ENCODE measurements around the gene NKX1-1.

DNA sequence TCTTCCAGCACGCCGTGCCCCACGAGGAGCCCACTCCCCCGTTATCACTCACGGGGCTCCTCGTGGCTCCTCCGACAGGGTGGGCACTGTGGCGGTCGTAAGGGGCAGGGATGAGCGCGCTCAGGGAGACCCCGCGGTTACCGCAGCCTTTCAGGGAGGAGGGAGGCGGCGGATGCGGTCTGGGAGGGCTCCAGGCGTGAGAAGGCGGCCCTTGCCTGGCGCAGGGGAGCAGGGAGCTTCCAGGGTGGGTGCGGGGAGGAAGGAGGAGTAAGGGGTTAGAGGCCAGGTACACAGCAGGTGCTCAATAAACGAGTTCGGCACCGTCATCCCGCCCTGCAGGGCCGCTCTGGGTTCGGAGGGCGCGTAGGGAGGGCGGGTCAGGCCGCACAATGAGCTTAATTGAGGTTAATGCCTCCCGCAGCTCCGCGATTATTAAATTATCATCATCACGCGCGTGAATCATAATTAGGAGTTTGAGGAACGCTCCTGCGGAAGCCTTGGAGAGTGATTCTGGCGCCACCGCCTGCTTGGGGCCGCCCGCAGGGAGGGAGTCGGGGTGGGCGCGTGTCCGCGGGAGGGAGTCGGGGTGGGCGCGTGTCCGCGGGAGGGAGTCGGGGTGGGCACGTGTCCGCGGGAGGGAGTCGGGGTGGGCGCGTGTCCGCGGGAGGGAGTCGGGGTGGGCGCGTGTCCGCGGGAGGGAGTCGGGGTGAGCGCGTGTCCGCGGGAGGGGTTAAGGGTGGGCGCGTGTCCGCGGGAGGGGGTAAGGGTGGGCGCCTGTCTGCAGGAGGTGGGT is 7.6 kb upstream of the NKX1-1 start:
- TF ChIP-seq, protein P1, sequence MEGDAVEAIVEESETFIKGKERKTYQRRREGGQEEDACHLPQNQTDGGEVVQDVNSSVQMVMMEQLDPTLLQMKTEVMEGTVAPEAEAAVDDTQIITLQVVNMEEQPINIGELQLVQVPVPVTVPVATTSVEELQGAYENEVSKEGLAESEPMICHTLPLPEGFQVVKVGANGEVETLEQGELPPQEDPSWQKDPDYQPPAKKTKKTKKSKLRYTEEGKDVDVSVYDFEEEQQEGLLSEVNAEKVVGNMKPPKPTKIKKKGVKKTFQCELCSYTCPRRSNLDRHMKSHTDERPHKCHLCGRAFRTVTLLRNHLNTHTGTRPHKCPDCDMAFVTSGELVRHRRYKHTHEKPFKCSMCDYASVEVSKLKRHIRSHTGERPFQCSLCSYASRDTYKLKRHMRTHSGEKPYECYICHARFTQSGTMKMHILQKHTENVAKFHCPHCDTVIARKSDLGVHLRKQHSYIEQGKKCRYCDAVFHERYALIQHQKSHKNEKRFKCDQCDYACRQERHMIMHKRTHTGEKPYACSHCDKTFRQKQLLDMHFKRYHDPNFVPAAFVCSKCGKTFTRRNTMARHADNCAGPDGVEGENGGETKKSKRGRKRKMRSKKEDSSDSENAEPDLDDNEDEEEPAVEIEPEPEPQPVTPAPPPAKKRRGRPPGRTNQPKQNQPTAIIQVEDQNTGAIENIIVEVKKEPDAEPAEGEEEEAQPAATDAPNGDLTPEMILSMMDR (IDR thresholded peaks at IDR 0.05): no peak
- TF ChIP-seq POLR2AphosphoS5 (IDR thresholded peaks at IDR 0.05; ENCODE audit: low read depth, low read length) (no peak), SIN3A (IDR thresholded peaks at IDR 0.05; ENCODE audit: borderline replicate concordance, insufficient read depth, low read depth, low read length) (no peak)
